NCI-H2171 (cell line): ENCODE results near the gene KIT.

Experiments used
- DNase-seq: peaks from one replicate; lab custom pipeline; 2025; lab: John Stamatoyannopoulos, UW

Gene KIT

DNA sequence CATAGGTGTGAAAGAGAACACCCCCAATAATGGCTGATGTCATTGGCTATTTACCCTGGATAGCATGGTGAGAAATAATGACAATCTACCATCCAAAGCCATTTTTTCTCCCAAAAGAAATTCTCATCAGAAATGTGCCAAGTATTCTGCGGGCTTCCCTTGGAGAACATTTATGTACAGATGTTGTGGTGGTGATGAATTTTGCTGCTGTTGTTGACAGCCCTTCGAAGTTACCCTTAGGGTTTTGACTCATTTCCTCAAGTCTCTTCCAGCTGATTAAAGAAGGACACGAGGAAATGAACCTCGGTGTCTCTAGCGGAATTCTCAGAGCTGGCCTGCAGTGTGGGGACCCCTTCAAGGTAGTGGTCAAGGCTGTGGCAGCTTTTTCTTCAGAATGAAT is 3.4 kb downstream of the KIT start:
- no peak for DNase-seq

DNA sequence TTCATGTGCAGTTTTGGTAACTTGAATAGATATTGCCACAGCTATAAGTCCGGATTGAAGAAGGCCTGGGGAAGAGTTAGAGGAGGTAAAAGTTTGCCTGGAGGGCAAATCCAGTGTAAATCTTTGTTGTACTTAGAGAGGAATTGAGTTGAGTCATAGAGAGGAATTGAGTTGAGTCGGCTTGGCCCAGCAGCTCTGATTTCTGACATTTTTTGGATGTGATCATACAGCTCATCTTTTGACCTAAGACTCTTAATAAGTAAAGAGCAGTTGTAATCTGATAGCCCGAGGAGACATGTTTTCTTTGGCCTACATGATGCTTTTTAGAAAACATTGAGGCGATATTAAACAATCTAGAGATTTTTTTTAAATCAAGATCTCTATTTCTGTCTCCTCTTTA is 3.9 kb downstream of the KIT start:
- DNase-seq: no peak

- no peak for DNase-seq
These were observed 4.4 kb downstream of the KIT start for GRCh38 chr4:54662123-54662522.

- no peak for DNase-seq
These were observed 5.3 kb downstream of the KIT start for GRCh38 chr4:54662901-54663585.

DNA sequence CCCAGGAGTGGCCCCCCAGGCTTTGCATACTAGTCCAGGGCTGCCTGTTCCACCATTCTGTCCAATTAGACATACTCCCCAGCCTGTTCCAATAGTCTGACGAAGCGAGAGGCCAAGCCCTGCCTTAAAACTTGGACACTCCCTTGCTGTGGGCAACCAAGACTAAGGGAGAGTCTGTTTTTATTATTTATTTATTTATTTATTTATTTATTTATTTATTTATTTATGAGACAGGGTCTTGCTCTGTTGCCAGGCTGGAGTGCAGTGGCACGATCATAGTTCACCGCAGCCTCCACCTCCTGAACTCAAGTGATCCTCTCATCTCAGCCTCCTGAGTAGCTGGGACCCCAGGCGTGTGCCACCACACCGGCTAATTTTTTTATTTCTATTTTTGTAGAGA is 6.6 kb downstream of the KIT start:
- DNase-seq: no peak

GRCh38 chr4:54668014-54668611 is 10.4 kb downstream of the KIT start:
- no peak for DNase-seq

DNA sequence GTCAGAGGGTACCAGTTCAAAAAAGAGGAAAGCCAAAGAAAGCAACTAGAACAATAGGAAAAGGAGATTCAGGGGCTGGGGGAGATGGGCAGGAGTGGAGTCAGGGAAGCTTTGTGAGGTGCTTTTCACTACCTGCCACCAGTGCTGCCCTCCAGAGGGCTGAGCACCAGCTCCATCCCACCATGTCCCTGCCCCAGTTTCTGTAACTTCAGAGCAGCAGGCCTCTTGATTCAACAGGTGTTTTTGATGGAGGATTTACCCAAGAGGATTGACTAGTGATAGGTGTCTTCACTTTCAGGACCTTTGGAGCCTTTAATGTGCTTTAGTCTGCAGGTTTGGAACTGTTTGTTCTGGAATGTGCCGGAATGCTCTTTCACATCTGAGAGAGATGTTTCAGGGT is 12.1 kb downstream of the KIT start:
- DNase-seq: no peak

DNA sequence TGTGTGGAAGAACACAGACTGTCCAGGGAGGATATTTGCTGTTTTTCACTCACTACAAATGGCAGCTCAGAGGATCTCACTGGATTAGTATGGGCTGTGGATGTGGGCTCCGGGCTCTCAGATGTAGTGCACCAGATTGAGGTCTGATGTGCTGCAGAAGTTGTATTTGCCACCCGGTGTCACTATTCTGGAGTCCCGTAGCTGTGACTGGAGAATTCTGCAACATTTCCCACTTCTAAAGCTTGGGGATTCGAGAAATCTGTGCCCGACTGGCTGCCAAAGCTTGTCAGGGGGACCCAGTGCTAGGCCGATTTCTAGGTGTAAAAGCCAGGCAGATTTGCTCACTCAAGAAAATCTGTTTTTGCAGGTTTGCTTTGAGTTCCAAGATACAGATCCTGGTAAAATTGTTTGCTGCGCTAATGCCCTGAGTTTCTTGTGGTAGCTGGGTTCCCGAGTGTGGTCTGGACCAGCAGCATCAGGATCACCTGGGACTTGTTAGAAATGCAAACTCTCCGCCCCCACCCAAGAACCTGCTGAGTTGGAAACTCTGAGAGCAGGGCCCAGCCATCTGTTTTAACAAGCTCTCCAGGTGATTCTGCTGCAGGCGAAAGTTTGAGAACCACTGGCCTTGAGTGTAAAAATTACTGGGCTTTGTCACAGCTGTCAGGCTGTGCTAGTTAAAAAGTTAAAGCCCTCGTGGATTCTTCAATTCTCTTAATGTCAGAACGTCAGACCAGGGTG is 18.1 kb downstream of the KIT start:
- DNase-seq: no peak

GRCh38 chr4:54676658-54677057 is 18.9 kb downstream of the KIT start:
- no peak for DNase-seq

DNA sequence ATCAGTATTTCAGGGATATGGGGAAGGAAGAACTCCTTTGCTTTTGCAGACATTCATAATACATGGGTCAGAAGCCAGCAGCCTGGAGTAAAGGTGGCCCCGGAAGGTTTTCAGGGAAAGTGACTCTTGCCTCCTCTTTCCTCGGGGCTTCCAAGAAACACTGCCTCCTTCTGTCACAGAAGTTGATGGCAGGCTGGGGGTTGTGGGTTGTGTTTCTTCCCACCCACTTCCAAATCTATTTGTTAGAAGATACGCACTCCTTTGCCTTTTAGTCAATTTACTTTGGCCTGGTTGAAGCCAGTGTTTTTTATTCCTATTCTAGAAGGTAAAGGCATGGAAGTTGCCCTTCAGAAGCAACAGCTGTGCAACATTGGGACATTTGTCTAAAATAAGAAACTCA is 19.7 kb downstream of the KIT start:
- no peak for DNase-seq

GRCh38 chr4:54677853-54678650 is 20.3 kb downstream of the KIT start:
- no peak for DNase-seq

- DNase-seq: no peak
These were observed 21.1 kb downstream of the KIT start for GRCh38 chr4:54678826-54679225.

DNA sequence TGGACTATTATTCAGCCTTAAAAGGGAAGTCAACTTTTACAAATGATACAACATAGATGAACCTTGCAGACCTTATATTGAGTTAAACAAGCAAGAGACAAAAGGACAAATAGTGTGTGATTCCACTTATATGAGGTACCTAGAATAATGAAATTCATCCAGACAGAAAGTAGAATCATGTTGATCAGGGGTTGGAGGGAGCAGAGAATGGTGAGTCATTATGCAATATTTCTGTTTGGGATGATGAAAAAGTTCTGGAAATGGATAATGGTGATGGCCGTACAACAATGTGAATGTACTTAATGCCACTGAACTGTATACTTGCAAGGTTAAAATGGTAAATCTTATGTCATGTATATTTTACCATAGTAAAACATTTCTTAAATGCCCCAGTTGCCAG is 22.1 kb downstream of the KIT start:
- no peak for DNase-seq

GRCh38 chr4:54683616-54684346 is 26.0 kb downstream of the KIT start:
- DNase-seq: no peak

DNA sequence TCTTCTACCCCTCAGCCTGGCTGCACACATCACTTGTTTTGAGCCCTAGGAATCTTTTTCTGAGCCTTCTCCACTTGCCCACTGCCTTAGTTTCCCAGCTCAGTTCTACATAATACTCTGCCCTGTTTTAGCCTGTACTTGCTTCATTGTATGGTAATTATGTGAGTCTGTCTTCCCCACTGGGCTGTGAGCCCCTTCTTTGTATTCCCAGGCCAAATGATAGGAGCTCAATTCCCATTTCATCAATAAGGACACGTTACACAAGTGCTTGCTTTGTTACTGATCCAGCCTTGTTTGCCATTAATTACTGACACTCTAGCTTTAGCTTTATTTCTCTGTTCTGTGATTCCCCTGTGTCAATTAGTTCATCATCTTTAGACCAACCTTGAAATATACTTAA is 28.1 kb downstream of the KIT start:
- DNase-seq: no peak

- DNase-seq: no peak
These were observed 30.4 kb downstream of the KIT start for GRCh38 chr4:54687887-54688841.

DNA sequence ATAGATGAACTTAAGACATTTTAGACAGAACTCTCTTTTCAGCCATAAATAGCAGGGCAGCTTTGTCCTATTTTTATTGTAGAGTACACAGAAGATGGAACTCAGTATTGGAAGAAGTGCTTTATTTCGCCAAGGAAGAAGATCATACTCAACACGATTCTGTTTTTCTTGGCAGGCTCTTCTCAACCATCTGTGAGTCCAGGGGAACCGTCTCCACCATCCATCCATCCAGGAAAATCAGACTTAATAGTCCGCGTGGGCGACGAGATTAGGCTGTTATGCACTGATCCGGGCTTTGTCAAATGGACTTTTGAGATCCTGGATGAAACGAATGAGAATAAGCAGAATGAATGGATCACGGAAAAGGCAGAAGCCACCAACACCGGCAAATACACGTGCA is 37.6 kb downstream of the KIT start:
- DNase-seq: no peak

DNA sequence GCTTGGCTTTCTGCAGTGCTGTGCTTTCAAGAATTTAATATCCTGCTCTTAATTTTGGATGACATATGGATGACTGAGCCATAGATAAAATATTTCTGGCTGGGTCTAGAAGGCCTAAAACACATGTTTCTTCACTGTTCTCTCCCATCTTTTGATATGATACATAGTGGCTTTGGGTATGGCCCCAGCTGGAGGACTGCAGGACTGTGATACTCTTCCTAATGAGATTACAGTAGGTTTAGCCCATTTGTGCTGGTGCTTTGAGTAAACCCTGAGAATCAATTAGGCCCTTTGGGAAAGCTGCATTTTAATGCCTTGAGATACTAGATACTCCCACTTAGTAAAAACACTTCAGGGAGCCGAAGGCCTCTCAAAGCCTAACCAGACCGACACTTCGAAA is 38.0 kb downstream of the KIT start:
- no peak for DNase-seq

DNA sequence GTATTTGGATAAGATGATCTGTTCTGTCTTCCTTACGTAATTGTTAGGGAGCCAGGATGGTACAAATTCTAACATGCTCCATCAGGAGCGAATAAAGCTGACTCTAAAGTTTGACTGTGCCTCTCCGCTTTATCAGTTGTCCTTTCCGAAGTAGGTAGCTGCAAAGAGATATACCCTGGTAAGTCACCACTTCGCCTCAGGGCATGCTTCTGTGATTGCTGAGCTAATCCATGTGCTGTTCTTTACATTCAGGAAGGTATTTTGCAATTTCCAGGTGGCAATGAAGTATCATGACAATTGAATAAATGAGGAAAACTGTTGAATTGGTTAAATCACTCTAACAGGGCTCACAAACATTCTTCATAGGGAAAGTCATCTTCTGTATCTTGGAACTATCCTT is 38.9 kb downstream of the KIT start:
- no peak for DNase-seq

DNA sequence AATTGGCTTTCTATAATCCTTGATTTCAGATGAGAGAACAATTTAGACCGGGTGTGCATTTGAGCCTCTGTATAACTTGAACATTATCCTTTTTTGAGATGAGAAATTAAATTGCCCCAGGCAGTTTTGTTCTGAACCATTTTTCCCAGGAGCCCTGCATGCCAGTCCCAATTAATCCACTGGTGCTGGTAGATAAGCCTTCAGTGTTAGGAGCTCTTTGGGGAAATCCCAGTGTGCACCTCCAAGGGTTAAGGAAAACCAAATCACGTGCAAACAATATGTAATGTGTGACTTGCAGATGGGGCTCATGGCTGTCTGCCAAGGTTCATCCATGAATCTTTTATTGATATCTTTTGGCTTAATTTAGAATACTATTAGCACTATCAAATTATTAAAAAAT is 43.2 kb downstream of the KIT start:
- peak; percentile 4 for DNase-seq

DNA sequence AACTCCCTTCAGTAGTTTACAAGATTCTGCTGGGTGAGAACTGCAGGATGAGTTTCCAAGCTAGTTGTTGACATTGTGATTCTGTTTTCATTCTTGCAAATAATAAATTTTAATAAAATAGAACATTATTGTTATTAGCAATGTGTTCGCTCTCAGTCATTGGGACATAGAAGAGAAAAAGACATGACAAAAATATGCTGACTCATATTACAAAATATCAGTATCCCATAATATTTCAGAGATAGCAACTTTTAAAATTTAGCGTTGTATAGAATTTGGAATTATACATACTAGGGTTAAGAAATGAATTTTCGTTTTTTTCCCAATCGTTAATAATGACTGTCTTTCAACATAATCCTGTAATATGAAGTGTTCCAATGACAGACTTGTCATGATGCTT is 45.4 kb downstream of the KIT start:
- no peak for DNase-seq
